Measurements from ENCODE around the gene SNX25. TPM values are rescaled to one million over a fixed set of nuclear protein-coding genes. Genes with fewer than 3 reads are reported as not detected.
"Not testable (repeated sequence)": the region's sequence is repeated elsewhere in the genome, so short reads cannot be mapped to it uniquely, and the experiment has no call there.

The SNX25 gene
- total RNA-seq, 1 donor from 2014 or later = 13.9 TPM

- no peak for TF ChIP-seq CTCF (IDR thresholded peaks at IDR 0.05; ENCODE audit: unreplicated experiment)
- Mint-ChIP-seq H3K9me3 (ENCODE audit: low read depth) (no peaks in the 10 kb centered on the region), H3K36me3 (ENCODE audit: insufficient read depth) (peaks cover 10% of the 10 kb centered on the region), H3K4me1 (ENCODE audit: low read depth) (peaks cover 2% of the 10 kb centered on the region), H3K27ac (no peak overlapping the region), H3K4me3 (ENCODE audit: low read depth) (no peak overlapping the region), H3K27me3 (no peaks in the 10 kb centered on the region)
- DNase-seq (ENCODE audit: low spot score, unreplicated experiment) = no peak
Measured at GRCh38 chr4:185357733-185358440, 148.5 kb downstream of the SNX25 start.

- H3K36me3 Mint-ChIP-seq (ENCODE audit: insufficient read depth) = peaks cover 9% of the 10 kb centered on the region
- no peak for TF ChIP-seq CTCF (IDR thresholded peaks at IDR 0.05; ENCODE audit: unreplicated experiment)
- H3K4me1 Mint-ChIP-seq (ENCODE audit: low read depth) = peaks cover 4% of the 10 kb centered on the region
- H3K9me3 Mint-ChIP-seq (ENCODE audit: low read depth) = no peaks in the 10 kb centered on the region
- DNase-seq (ENCODE audit: low spot score, unreplicated experiment) = no peak
- H3K27ac Mint-ChIP-seq = no peak overlapping the region
- H3K27me3 Mint-ChIP-seq = no peaks in the 10 kb centered on the region
- H3K4me3 Mint-ChIP-seq (ENCODE audit: low read depth) = no peak overlapping the region
Measured at GRCh38 chr4:185358514-185358913, 149.1 kb downstream of the SNX25 start.

- no peak overlapping the region for H3K4me3 Mint-ChIP-seq (ENCODE audit: low read depth)
- H3K27ac Mint-ChIP-seq = no peak overlapping the region
- H3K4me1 Mint-ChIP-seq (ENCODE audit: low read depth) = peaks cover 4% of the 10 kb centered on the region
Measured at GRCh38 chr4:185358959-185359358, 149.6 kb downstream of the SNX25 start.

GRCh38 chr4:185359767-185360446, 150.5 kb downstream of the SNX25 start:
- no peaks in the 10 kb centered on the region for H3K27me3 Mint-ChIP-seq
- H3K36me3 Mint-ChIP-seq (ENCODE audit: insufficient read depth) = peaks cover 8% of the 10 kb centered on the region
- no peak for DNase-seq (ENCODE audit: low spot score, unreplicated experiment)
- no peak for TF ChIP-seq CTCF (IDR thresholded peaks at IDR 0.05; ENCODE audit: unreplicated experiment)
- H3K27ac Mint-ChIP-seq = no peak overlapping the region
- H3K4me3 Mint-ChIP-seq (ENCODE audit: low read depth) = no peak overlapping the region
- H3K4me1 Mint-ChIP-seq (ENCODE audit: low read depth) = peaks cover 4% of the 10 kb centered on the region
- no peaks in the 10 kb centered on the region for H3K9me3 Mint-ChIP-seq (ENCODE audit: low read depth)

More at GRCh38 chr4:185358959-185359358, 149.6 kb downstream of the SNX25 start:
- TF ChIP-seq CTCF (IDR thresholded peaks at IDR 0.05; ENCODE audit: unreplicated experiment) = no peak
- H3K36me3 Mint-ChIP-seq (ENCODE audit: insufficient read depth) = peaks cover 8% of the 10 kb centered on the region
- H3K27me3 Mint-ChIP-seq = no peaks in the 10 kb centered on the region
- H3K9me3 Mint-ChIP-seq (ENCODE audit: low read depth) = no peaks in the 10 kb centered on the region
- DNase-seq (ENCODE audit: low spot score, unreplicated experiment) = no peak

- Mint-ChIP-seq H3K27ac (no peak overlapping the region), H3K9me3 (ENCODE audit: low read depth) (no peaks in the 10 kb centered on the region), H3K4me1 (ENCODE audit: low read depth) (peaks cover 4% of the 10 kb centered on the region), H3K36me3 (ENCODE audit: insufficient read depth) (peaks cover 9% of the 10 kb centered on the region), H3K4me3 (ENCODE audit: low read depth) (no peak overlapping the region), H3K27me3 (no peaks in the 10 kb centered on the region)
- DNase-seq (ENCODE audit: low spot score, unreplicated experiment) = no peak
- no peak for TF ChIP-seq CTCF (IDR thresholded peaks at IDR 0.05; ENCODE audit: unreplicated experiment)
Measured at GRCh38 chr4:185361872-185362271, 152.5 kb downstream of the SNX25 start.

- H3K36me3 Mint-ChIP-seq (ENCODE audit: insufficient read depth); H3K9me3 Mint-ChIP-seq (ENCODE audit: low read depth); H3K4me1 Mint-ChIP-seq (ENCODE audit: low read depth); DNase-seq (ENCODE audit: low spot score, unreplicated experiment); H3K27ac Mint-ChIP-seq; H3K27me3 Mint-ChIP-seq; H3K4me3 Mint-ChIP-seq (ENCODE audit: low read depth): not testable (repeated sequence)
Measured at GRCh38 chr4:185362570-185362969, 153.2 kb downstream of the SNX25 start.

All from progenitor cell of endocrine pancreas (in vitro differentiated cells).